ENCODE results near the gene RBM33.

DNA sequence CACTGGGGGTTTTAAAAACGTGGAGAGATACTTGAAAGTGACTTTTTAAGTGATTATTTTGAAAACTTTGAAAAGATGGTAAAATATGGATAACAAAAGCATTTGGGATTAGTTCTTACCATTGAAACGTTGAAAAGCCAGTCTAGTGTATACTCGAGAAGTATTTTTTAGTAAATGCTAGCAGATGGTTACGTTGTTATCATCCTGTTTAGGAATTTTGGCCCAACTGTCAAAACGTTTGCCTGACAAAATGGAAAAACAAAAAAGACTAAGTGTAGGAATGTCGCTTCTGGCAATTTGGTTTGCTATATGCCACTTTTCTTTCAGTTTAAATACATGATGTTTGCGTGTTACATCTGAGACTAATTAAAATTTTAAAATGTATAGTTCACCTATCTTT is 1.2 kb downstream of the RBM33 start:
- TF ChIP-seq EZH2 (IDR thresholded peaks at IDR 0.05; ENCODE audit: borderline replicate concordance, low read depth, low read length, severe bottlenecking) (no peak), CTCF (IDR thresholded peaks at IDR 0.05; ENCODE audit: borderline replicate concordance, extremely low read depth, low read length, poor library complexity, severe bottlenecking) (no peak)
